Panc1 (cell line): ENCODE measurements around the gene RCN1. TPM values are rescaled to one million over a fixed set of nuclear protein-coding genes. Genes with fewer than 3 reads are reported as not detected.

Source experiments
- ATAC-seq: fragments of 200-7000 bp; cut with Tn5 transposase; 2 replicates; pipeline ENCODE4 v1.9.1; 2020; ENCODE audit warnings: mild to moderate bottlenecking, moderate library complexity
- BruUV-seq: library from RNA; stranded (reverse); fragments of 400-500 nt; replicated peaks from 2 replicates; lab custom pipeline; 2021; lab: Mats Ljungman, UMichigan
- CTCF ChIA-PET: fragments of 300-600 bp; sonication (Branson Sonifier 250); formaldehyde crosslinking; loops from one replicate; lab custom pipeline; 2022; ENCODE audit warnings: antibody characterized with exemption; lab: Charles Lee
- POLR2A ChIA-PET: fragments of 300-600 bp; sonication (Branson Sonifier 250); formaldehyde crosslinking; loops from one replicate; lab custom pipeline; 2022; ENCODE audit warnings: antibody characterized with exemption; lab: Charles Lee
- DNase-seq: peaks from one replicate; pipeline ENCODE4 v3.0.0-alpha.2; 2010; ENCODE audit warnings: low read depth, low spot score
- H3K27ac ChIP-seq: 2 replicates; pipeline ENCODE4 v1.5.1; 2011; ENCODE audit warnings: mild to moderate bottlenecking, low read length, inconsistent platforms
- H3K27me3 ChIP-seq: fragments of 200-500 bp; sonication (Bioruptor generic); 2 replicates; pipeline ENCODE4 v1.6.0; 2014; ENCODE audit warnings: low read length, inconsistent platforms; ENCODE audit not compliant: control insufficient read depth, insufficient read depth
- H3K36me3 ChIP-seq: fragments of 200-500 bp; sonication (Bioruptor generic); 2 replicates; pipeline ENCODE4 v1.5.1; 2014; ENCODE audit warnings: inconsistent platforms, mild to moderate bottlenecking, low read length, moderate library complexity; ENCODE audit not compliant: control insufficient read depth, insufficient read depth
- H3K4me1 ChIP-seq: 2 replicates; pipeline ENCODE4 v1.5.1; 2011; ENCODE audit warnings: inconsistent platforms, mild to moderate bottlenecking, low read length, moderate library complexity; ENCODE audit not compliant: control insufficient read depth, insufficient read depth
- H3K4me3 ChIP-seq, 2 experiments: 2 replicates each; pipeline ENCODE4 v1.5.1; 2011 to 2012; ENCODE audit warnings: low read depth in 2 of 2, low read length in 2 of 2, mild to moderate bottlenecking in 2 of 2, inconsistent platforms in 1 of 2, moderate library complexity in 1 of 2
- H3K9me3 ChIP-seq: fragments of 200-500 bp; sonication (Bioruptor generic); 2 replicates; pipeline ENCODE4 v1.5.1; 2014; ENCODE audit warnings: low read depth, mild to moderate bottlenecking, inconsistent platforms, low read length, moderate library complexity; ENCODE audit not compliant: control insufficient read depth, insufficient read depth
- CTCF ChIP-seq: fragments of 450-650 bp; IDR thresholded peaks from 2 replicates; pipeline ENCODE4 v1.5.1; 2017; ENCODE audit warnings: mild to moderate bottlenecking
- POLR2AphosphoS5 ChIP-seq: IDR thresholded peaks from 2 replicates; pipeline ENCODE4 v1.6.1; 2012; ENCODE audit warnings: mild to moderate bottlenecking, low read depth, low read length, moderate library complexity
- REST ChIP-seq, 2 experiments: IDR thresholded peaks; 2 replicates each; pipeline ENCODE4 v1.6.1; 2011 to 2012; ENCODE audit warnings: low read depth in 2 of 2, control low read depth in 1 of 2, low read length in 1 of 2, mild to moderate bottlenecking in 1 of 2, moderate library complexity in 1 of 2; ENCODE audit not compliant: insufficient read depth in 1 of 2
- SIN3A ChIP-seq: IDR thresholded peaks from 2 replicates; pipeline ENCODE4 v1.6.1; 2012; ENCODE audit warnings: low read depth, mild to moderate bottlenecking, low read length, moderate library complexity, borderline replicate concordance; ENCODE audit not compliant: insufficient read depth
- TCF7L2 ChIP-seq: IDR thresholded peaks from 2 replicates; pipeline ENCODE4 v1.6.1; 2011; ENCODE audit warnings: mild to moderate bottlenecking, low read depth, low read length, inconsistent platforms
- in situ Hi-C: cut with HindIII; loops from 2 replicates; pipeline ENCODE4 v1.10.0; 2016; ENCODE audit warnings: low sequenced_read_pairs, low pct_unique_long_range_greater_than_20kb
- intact Hi-C: fragments of 100-400 bp; cut with micrococcal nuclease; formaldehyde crosslinking; loops from one replicate; pipeline ENCODE4 v1.10.0; 2022; ENCODE audit not compliant: unreplicated experiment
- total RNA-seq: library from RNA; stranded (reverse); gene quantifications from one replicate; pipeline ENCODE4 v1.2.1, GENCODE V29; 2021; ENCODE audit not compliant: unreplicated experiment

The RCN1 gene
- total RNA-seq, 1 experiment from 2014 or later = 120 TPM

GRCh38 chr11:32143378-32143777 lies 52.5 kb downstream of the RCN1 start:
- Histone ChIP-seq H3K4me3 (no peak overlapping the region), H3K4me1 (no peaks in the 10 kb centered on the region), H3K27me3 (peaks cover 9% of the 10 kb centered on the region), H3K9me3 (no peaks in the 10 kb centered on the region), H3K27ac (no peak overlapping the region), H3K36me3 (no peaks in the 10 kb centered on the region)
- TF ChIP-seq CTCF = no peak
- TF ChIP-seq POLR2AphosphoS5 = no peak
- no peak for DNase-seq
- no TSS peak for BruUV-seq
- ChIA-PET CTCF (no interaction called here), POLR2A (no interaction called here)
- in situ Hi-C loops (no loop called here), intact Hi-C loops (no loop called here)
- ATAC-seq = no peak

- Histone ChIP-seq H3K4me1 (no peaks in the 10 kb centered on the region), H3K36me3 (no peaks in the 10 kb centered on the region), H3K9me3 (no peaks in the 10 kb centered on the region), H3K27me3 (peaks cover 13% of the 10 kb centered on the region), H3K4me3 (no peak overlapping the region), H3K27ac (no peak overlapping the region)
- DNase-seq (no peak), ATAC-seq (no peak)
- in situ Hi-C loops (no loop called here), intact Hi-C loops (no loop called here)
- no peak for TF ChIP-seq REST (IDR thresholded peaks at IDR 0.05; ENCODE audit: insufficient read depth in 1 of 2, low read depth in 2 of 2, low read length in 1 of 2)
- no peak for TF ChIP-seq SIN3A
- TF ChIP-seq TCF7L2 = no peak
- no peak for TF ChIP-seq CTCF
- no peak for TF ChIP-seq POLR2AphosphoS5
- ChIA-PET CTCF (no interaction called here), POLR2A (no interaction called here)
- no TSS peak for BruUV-seq
Observed at GRCh38 chr11:32145282-32145681, 54.4 kb downstream of the RCN1 start.

- ATAC-seq (no peak), DNase-seq (no peak)
- peaks cover 29% of the 10 kb centered on the region for H3K27me3 ChIP-seq
- H3K36me3 ChIP-seq = no peaks in the 10 kb centered on the region
- no peak overlapping the region for H3K4me3 ChIP-seq
- POLR2A ChIA-PET = no interaction called here
- TF ChIP-seq REST (IDR thresholded peaks at IDR 0.05; ENCODE audit: insufficient read depth in 1 of 2, low read depth in 2 of 2, low read length in 1 of 2) = no peak
- TF ChIP-seq SIN3A = no peak
- no peak for TF ChIP-seq POLR2AphosphoS5
- no peak for TF ChIP-seq TCF7L2
- no peak for TF ChIP-seq CTCF
- CTCF ChIA-PET = no interaction called here
- H3K27ac ChIP-seq = no peak overlapping the region
- in situ Hi-C loops (no loop called here), intact Hi-C loops (no loop called here)
- no peaks in the 10 kb centered on the region for H3K4me1 ChIP-seq
- no TSS peak for BruUV-seq
- H3K9me3 ChIP-seq = no peaks in the 10 kb centered on the region
Observed at GRCh38 chr11:32148895-32149294, 58.0 kb downstream of the RCN1 start.
